GM19099 (cell line): ENCODE data around the gene SYTL1.

ENCODE experiments used
- POLR2A ChIP-seq: IDR thresholded peaks from 3 replicates; pipeline ENCODE4 v1.6.1; 2011; ENCODE audit warnings: low read depth; ENCODE audit not compliant: insufficient read length; ENCODE audit errors: extremely low read depth

SYTL1 gene

DNA sequence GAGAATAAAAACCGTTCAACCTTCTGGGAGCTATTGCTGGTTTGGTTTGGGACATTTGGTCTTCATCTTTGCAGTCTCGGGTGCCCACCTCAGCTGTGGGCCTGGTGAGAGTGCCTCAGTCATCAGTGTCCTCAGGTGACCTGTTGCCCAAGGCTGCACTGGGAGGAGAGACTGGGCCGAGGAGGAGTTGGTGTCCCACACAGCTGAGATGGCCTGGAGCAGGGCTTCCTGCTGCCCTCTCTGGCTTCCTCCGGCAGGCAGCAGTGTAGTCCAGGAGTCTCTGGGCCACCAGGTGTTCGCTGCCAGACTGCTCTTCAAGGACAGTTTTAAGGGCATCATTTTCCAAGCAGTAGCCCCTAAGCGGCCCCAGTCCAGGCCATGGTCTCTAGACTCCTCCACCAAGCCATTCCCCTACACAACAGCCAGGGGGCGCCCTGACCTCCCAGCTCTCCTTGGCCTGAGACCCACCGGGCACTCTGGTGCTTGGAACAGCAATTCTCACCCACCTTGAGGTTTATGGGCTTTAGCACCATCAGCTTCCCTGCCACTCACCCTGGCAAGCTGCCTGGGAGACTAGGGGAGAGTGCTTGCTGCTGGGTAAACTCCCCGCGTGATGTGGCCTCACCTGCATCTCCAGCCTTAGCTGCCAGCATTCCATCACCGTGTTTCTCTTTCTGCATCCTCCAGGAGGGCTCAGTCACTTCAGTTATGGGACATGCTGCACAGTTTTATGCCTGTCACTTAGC lies 9.1 kb upstream of the SYTL1 start:
- no peak for TF ChIP-seq POLR2A

DNA sequence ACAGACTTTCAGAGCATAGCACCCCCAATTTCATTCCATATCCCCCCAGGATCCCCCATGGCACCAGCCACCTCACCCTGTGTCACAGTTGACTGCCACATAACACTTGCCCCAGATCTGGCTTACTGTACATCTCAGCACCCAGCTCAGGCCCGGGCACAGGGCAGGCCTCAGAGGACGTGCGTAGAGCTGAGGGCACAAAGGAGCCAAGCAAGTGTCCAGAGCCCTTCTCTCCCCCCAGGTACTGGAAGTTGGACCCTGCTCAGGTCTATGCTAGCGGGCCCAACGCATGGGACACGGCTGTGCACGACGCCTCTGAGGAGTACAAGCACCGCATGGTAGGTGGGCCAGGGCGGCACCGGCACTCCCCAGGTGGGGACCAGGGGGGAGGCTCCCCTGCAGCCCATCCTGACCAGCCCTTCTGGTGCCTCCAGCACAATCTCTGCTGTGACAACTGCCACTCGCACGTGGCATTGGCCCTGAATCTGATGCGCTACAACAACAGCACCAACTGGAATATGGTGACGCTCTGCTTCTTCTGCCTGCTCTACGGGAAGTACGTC lies 8.0 kb upstream of the SYTL1 start:
- no peak for TF ChIP-seq POLR2A

DNA sequence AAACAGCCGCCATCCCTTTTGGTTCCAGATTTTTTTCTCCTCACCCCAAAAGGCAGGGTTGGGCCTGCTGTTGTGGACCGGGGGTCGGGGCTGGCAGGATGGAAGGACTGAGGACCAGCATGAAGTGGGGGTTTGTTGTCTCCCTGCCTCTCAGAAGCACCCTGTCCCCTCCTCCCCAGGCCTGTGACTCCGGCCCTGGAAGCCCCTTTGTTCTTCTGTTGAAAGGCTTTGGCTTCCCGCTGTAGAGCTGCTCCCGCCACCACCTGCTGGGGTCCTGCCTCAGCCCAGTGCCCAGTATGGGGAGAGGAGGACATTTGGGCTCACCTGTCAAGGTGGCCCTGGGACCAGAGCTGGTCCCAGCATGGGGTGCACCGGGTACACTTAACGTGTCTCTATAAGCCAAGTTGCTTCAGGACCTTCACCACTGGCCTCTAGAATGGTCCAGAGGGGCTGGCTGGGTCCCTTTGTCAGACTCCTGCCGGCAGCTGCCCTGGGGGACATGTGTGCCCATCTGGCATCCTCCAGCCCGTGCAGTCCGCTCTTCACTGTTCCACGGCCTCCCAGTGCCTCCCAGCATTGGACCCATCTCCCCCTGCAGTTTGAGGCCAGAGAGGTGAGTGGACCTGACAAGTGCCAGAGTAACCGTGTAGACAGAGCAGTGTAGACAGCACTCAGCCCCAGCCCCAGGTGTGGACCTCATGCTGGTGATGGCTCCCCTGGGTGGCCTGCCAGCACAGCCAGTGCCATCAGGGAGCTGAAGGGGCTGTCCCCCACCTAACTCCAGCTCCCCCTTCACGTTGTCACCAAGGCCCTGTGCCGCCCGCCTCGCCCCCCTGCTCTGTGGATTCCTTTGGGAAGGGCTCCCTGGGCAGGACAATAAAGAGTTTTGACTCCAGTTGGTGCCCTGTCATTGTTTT lies 6.1 kb upstream of the SYTL1 start:
- TF ChIP-seq POLR2A, result no peak

DNA sequence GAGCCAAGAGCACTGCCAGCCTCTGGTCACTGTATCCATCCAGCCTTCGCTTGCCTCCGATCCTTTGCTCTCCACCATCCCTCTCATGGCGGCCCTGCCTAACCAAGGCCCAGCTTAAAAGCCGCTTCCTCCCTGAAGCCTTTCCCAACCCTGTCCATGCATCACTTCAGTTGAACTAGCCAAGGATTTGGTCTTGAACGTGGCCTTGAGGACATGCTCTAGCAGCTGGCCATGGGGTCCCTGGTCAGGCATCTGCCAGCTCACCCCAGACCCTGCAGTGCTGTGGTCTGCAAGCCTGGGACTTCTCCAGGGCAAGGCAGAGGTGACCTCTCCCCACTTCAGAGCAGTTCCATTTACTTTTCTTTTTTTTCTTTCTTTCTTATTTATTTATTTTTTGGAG lies 5.1 kb upstream of the SYTL1 start:
- TF ChIP-seq POLR2A, result no peak

DNA sequence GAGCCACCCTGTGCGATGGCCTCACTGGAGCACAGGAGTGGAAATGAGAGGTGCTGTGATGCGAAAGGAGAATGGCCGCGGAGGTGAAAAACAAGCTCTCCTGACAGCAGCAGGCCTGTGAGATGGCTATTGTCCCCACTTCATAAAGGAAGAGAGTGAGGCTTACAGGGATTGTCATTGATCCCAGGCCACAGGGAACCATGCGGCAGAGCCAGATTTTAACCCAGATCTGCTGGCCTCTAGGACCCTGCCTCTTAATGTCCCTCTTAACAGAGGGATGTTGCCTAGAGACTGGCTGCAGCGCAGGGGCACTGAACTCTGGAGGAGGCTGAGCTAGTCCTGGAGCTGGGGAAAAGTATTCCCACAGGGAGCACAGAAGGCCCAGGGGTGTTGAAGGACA lies 3.1 kb upstream of the SYTL1 start:
- TF ChIP-seq POLR2A, result no peak

DNA sequence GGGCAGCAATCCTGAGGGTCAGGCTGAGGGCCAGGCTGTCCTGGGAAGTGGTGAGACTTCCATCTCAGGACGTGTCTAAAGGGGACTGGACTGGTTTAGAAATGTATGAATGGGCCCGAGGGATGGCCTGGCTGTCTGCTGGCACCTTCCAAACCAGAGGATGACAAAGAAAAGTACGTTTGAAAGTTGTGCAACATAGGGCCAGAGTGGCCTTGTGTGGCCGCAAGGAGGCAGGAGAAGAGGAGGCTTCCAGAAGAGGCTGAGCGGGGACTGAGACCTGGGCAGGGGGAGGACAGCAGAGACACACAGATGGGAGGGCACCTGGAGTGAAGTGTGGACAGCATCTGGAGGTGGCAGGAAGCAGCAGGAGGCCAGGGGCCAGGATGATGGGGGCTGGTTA lies 2.6 kb upstream of the SYTL1 start:
- TF ChIP-seq POLR2A, result no peak

DNA sequence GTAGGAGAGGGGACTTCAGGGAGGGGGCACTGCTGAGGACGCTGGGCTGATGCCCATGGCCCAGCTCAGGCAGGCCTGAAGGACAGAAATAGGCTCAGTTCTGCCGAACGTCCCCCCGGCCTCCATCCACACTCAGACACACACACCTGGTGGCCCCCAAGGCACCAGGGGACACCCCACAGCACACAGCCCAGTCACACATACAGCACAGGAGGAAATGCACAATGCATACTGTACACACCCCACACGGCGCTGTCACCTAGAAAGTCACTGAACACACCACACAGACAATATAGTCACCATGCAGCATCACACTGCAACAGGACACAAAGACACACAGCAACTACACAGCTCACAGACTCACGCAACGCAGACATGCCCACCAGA lies 562 bp downstream of the SYTL1 start:
- no peak for TF ChIP-seq POLR2A

DNA sequence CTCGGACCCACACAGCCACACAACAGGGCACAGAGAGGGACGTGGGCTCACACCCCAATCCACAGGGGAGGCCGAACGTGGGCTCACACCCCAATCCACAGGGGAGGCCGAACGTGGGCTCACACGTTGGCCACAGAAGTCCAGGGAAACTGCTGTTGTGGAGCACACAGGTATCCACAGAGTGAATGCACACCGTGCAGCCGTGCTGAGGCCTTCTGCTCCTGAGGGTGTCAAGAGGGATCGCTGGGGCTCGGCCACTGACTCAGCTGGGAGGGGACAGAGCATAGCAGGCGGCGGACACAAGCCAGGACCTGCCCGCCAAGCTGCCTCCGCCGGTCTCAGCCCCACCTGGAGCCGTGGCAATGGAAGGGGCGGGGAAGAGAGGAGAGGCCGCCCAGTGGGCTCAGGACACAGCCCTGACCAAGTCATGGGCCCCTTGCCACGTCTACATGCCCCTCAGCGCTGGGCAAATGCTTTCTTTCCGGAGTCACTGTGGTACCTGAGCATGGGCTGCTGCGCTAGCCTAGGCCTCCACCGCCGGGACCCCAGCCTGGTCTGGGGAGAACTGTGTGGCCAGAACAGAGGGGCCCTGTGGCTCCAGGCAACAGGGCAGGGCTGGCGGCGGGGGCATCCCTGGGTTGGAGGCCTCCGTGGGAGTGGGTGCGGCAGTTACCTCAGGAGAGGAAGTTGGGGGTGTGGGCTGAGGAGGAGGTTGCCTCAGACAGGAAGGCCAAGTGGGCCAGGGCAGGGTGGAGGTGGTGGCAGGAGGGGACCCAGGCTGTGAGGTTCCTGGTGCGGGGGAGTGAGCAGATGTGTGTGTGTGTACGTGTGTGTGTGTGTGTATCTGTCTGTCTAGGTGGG lies 1.2 kb downstream of the SYTL1 start:
- peak; percentile 11 for TF ChIP-seq POLR2A

DNA sequence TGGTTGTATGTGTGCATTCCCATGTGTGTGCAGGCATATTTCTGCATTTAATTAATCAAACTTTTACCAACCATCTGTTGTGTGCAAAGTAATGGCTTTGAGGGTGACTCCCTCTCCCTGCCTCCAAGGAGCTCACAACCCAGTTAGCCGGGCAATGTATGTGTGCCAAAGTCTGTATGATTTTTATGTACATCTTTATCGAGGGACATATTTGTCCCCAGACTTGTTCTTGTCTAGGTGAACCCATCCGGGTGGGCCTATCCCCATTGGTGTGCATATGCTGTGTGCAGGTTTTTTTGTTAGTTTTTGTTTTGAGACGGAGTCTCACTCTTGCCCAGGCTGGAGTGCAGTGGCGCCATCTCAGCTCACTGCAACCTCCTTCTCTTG lies 1.8 kb downstream of the SYTL1 start:
- TF ChIP-seq POLR2A, result no peak

DNA sequence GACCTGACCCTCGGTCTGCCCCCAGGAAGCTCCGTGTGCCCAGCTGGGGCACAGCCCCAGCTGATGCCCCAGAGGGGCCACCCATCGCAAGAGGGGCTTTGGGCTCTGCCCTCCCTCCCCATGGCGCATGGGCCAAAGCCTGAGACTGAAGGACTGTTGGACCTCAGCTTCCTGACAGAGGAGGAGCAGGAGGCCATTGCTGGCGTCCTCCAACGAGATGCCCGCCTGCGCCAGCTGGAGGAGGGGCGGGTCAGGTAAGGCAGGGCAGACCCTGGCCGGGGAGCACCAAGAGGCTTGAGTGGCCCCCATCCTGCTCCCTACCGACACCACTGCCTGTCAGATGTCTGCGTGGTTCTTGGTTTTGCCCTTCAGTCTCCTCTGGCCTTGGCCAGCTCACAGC lies 3.5 kb downstream of the SYTL1 start:
- no peak for TF ChIP-seq POLR2A

DNA sequence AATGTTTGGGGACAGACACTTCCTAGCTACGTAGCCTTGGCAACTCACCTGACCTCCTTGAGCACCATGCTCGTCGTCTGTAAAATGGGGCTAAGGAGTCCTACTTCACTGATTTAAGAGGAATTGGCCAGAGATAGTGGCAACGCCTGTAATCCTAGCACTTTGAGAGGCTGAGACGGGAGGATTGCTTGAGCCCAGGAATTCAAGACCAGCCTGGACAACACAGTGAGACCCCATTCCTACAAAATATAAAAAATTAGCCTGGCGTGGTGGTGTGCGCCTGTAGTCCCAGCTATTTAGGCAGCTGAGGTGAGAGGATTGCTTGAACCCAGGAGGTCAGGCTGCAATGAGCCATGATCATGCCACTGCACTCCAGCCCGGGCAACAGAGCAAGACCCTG lies 4.5 kb downstream of the SYTL1 start:
- no peak for TF ChIP-seq POLR2A

DNA sequence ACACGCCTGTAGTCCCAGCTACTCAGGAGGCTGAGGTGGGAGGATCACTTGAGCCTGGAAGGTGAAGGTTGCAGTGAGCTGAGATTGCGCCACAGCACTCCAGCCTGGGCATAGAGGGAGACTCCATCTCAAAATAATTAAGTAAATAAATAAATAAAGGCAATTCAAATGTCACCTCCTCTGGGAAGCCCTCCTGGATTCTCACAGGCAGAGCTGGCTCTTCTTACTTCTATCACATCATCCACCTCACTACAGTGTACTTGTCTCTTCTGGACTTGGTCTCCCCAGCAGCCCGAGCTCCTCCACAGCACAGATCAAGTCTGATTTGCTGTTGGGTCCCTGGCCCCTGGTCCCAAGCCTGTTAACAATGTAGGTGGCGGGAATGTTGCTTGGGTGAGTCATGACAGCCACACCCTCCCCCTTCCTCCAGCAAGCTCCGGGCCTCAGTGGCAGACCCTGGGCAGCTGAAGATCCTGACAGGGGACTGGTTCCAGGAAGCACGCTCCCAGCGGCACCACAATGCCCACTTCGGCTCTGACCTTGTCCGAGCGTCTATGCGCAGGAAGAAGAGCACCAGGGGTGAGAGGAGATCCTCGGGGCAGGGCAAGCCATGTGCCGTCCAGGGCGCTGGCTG lies 5.3 kb downstream of the SYTL1 start:
- no peak for TF ChIP-seq POLR2A

DNA sequence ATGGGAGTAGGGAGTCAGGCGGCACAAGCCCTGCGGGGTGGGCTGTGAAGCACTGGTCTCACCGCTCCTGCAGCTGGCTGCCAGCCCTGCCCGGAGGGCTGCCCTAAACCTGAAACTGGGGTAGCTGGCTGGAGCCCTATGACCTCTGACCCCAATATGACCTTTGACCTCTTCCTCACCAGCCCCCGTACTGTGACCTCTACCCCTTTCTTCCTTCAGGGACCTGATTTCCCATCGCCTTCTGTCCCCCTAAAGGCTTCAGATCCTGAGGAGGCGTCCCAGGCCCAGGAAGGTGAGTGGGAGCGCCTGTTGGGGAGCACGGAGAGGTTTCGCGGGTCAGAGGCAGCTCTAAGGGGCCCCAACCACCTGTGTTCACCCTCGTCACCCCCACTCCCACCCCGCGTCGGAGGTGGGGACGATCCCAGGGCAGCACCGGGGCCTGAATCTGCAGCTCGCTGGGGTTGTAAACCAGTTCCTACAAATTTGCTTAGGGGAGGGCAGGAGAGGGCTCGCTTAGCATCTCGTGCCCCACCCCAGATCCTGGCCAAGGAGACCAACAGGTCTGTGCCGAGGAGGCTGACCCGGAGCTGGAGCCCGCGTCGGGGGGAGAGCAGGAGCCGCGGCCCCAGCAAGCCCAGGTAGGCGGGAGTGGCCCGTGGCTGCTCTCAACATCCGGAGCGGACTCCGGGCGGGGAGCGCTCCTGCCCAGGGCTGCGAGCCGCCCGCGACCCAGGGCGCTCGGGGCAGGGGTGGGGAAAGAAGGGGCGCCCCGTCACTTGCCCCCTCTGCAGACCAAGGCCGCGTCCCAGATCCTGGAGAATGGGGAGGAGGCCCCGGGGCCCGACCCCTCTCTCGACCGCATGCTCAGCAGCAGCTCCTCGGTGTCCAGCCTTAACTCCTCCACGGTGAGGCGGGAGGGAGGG lies 7.3 kb downstream of the SYTL1 start:
- TF ChIP-seq POLR2A, result no peak
